PFSK-1 (cell line): ENCODE results near the gene ADAM8.

ENCODE experiments used
- FOXP2 ChIP-seq: optimal IDR thresholded peaks from 2 replicates; pipeline ENCODE3; 2011; ENCODE audit warnings: borderline replicate concordance, control low read depth, inconsistent platforms; ENCODE audit not compliant: insufficient read depth; ENCODE audit errors: extremely low read length, extremely low read depth
- POLR2AphosphoS5 ChIP-seq: IDR thresholded peaks from 2 replicates; pipeline ENCODE4 v1.6.1; 2012; ENCODE audit warnings: low read depth, mild to moderate bottlenecking, control low read depth, low read length, moderate library complexity
- SIN3A ChIP-seq: IDR thresholded peaks from 2 replicates; pipeline ENCODE4 v1.6.1; 2012; ENCODE audit warnings: mild to moderate bottlenecking, low read length, moderate library complexity, borderline replicate concordance; ENCODE audit not compliant: insufficient read depth
- TAF1 ChIP-seq: IDR thresholded peaks from 2 replicates; pipeline ENCODE4 v1.6.1; 2012; ENCODE audit warnings: low read length, control low read depth, borderline replicate concordance; ENCODE audit not compliant: insufficient read depth
- TF ChIP-seq, protein P1 (sequence below), 2 experiments: IDR thresholded peaks; 2 replicates each; pipeline versions ENCODE4 v1.6.1 to v1.8.0; 2011 to 2012; ENCODE audit warnings: low read depth in 2 of 2, low read length in 2 of 2, control low read depth in 1 of 2, inconsistent platforms in 1 of 2, mild to moderate bottlenecking in 1 of 2, moderate library complexity in 1 of 2; ENCODE audit not compliant: insufficient read depth in 1 of 2

The ADAM8 gene

DNA sequence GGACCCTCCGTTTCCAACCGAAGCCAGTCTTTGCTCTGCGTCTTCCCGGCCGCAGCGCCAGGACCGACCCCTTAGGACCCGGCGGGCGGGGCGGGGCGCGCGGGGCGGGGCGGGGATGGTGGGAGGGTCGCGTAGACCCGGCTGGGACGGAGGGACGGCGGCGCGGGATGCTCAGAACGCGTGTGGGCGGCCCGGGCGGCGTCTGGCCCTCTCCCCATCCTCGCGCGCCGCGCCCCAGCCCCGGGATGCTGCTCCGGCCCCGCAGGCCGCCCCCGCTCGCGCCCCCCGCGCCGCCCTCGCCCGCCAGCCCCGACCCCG, 46.7 kb downstream of the ADAM8 start, which contains the start of gene UTF1:
Gene UTF1 (plus strand): TSS at position 174 of the 318 bp plus-strand sequence. CDS start 72 bp downstream, at position 246.
- TF ChIP-seq, protein P1, sequence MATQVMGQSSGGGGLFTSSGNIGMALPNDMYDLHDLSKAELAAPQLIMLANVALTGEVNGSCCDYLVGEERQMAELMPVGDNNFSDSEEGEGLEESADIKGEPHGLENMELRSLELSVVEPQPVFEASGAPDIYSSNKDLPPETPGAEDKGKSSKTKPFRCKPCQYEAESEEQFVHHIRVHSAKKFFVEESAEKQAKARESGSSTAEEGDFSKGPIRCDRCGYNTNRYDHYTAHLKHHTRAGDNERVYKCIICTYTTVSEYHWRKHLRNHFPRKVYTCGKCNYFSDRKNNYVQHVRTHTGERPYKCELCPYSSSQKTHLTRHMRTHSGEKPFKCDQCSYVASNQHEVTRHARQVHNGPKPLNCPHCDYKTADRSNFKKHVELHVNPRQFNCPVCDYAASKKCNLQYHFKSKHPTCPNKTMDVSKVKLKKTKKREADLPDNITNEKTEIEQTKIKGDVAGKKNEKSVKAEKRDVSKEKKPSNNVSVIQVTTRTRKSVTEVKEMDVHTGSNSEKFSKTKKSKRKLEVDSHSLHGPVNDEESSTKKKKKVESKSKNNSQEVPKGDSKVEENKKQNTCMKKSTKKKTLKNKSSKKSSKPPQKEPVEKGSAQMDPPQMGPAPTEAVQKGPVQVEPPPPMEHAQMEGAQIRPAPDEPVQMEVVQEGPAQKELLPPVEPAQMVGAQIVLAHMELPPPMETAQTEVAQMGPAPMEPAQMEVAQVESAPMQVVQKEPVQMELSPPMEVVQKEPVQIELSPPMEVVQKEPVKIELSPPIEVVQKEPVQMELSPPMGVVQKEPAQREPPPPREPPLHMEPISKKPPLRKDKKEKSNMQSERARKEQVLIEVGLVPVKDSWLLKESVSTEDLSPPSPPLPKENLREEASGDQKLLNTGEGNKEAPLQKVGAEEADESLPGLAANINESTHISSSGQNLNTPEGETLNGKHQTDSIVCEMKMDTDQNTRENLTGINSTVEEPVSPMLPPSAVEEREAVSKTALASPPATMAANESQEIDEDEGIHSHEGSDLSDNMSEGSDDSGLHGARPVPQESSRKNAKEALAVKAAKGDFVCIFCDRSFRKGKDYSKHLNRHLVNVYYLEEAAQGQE (IDR thresholded peaks at IDR 0.05; ENCODE audit: insufficient read depth in 1 of 2, low read depth in 2 of 2, low read length in 2 of 2), result no peak
- TF ChIP-seq TAF1 (no peak), POLR2AphosphoS5 (no peak), SIN3A (no peak), FOXP2 (no peak)

DNA sequence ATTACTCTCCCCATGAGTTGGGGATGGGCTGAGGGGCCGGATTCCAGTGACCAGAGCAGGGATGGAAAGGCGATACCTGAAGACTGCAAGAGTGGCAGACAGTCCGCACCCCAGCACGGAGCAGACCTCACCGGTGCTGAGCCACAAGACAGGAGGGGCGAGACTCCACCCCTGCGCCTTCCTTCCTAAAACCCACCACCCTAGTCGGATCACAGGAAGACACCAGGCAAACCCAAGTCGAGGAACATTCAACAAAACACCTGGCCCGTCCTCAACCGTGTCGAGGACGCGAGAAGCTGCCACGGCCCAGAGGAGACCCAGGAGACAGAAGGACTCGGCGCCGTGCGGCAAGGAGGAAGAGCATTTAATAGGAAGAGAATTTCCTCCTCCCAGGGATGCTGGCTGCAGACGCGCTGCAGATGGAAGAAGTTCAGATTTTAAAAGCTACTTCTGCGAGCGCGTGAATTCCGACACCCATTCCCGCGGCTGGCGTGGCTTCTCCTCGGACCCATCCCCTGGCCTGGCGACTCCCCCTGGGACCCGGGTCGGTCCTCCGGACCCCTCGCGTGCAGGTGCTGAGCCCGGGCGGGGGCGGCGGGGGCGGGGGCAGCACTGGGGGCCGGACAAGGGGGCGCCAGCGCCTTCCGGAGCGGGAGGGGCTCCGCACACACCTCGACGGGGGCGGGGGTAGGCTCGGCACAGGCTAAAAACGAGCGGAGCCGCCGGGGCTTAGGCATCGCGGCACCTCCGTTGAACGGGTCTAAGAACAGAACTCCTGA, 47.2 kb downstream of the ADAM8 start:
- TF ChIP-seq FOXP2 (no peak), SIN3A (no peak), POLR2AphosphoS5 (no peak), TAF1 (no peak)
- TF ChIP-seq, protein P1 (IDR thresholded peaks at IDR 0.05; ENCODE audit: insufficient read depth in 1 of 2, low read depth in 2 of 2, low read length in 2 of 2), result no peak

DNA sequence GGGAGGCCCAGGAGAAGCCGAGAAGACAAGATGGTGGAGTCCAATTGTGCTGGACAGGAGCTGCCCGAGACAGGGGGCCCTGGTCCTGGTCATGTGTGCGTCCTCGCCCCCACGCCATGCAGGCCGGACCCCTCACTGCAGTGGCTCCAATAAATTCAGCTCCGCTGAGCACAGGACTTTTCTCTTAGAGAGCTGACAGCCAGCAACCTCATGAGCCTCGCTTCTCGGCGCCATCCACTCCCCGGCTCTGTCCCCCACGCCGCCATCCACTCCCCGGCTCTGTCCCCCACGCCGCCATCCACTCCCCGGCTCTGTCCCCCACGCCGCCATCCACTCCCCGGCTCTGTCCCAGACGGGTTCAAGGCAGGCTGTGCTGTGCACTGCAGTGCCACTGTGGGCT, 49.4 kb downstream of the ADAM8 start:
- TF ChIP-seq SIN3A (no peak), TAF1 (no peak), FOXP2 (no peak), POLR2AphosphoS5 (no peak)
- TF ChIP-seq, protein P1 (IDR thresholded peaks at IDR 0.05; ENCODE audit: insufficient read depth in 1 of 2, low read depth in 2 of 2, low read length in 2 of 2), result no peak

DNA sequence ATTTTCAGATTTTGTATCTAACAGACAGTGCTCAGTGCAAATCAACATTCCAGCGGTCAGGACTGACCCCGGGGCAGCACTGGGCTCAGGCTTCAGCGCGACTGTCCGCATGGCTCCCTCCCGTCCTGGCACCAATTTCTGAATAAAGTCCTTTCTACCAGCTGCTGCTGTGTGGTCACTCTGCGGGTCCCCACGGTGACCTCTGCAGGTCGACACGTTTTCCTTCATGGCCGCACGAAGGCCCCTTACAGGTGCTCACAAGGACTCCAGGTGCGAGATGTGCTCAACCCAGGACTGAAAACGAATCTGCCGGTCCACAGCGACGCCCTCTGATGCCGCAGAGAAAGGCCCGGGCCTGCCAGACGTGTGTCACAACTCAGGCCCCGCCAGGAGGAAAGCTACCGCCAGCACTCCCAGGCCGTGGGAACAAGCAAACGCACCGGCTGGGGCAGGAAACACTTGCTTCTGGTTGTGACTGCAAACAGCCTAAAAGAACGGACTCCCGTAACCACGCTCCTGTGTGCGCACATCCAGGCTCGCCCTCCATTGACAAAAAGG, 50.3 kb downstream of the ADAM8 start:
- no peak for TF ChIP-seq TAF1
- TF ChIP-seq, protein P1 (IDR thresholded peaks at IDR 0.05; ENCODE audit: insufficient read depth in 1 of 2, low read depth in 2 of 2, low read length in 2 of 2), result no peak

DNA sequence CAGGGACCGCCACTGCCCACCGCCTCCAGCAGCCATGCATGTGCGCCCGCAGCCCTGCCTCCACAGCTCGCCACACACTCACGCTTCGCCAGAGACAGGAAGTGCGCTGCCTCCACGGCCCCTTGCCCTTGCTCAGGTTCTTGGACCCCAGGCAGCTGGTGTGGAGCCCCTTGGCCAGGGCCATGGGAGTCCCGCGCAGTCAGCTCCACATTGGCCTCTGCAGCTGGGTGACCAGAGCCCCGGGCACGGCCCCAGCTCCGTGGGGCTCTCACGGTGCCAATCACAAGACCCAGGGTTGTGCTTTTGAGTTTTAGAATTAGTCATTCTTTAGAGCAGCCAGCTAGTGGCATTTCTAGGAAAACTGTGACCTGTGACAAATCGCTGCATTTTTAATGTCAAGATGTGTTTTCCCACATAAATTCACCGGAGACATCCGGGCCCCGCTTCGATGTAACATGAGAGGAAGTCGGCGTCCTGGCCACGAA, 50.9 kb downstream of the ADAM8 start:
- TF ChIP-seq FOXP2 (no peak), SIN3A (no peak), POLR2AphosphoS5 (no peak)
